Nephron progenitor cell (in vitro differentiated cells): ENCODE data around the gene CYP27A1.
A peak's percentile ranks its signal among the peaks of the same experiment; 100 is the strongest.

Experiments
- DNase-seq: peaks from one replicate; pipeline ENCODE4 v3.0.0; 2021
- H3K27ac Mint-ChIP-seq: 2 replicates; pipeline ENCODE4 v1.8.0; 2021; ENCODE audit warnings: mild to moderate bottlenecking, moderate library complexity, mixed read lengths
- H3K27me3 Mint-ChIP-seq: 2 replicates; pipeline ENCODE4 v1.8.0; 2021; ENCODE audit warnings: mild to moderate bottlenecking, low read depth, mixed read lengths; ENCODE audit not compliant: poor library complexity
- H3K36me3 Mint-ChIP-seq: 2 replicates; pipeline ENCODE4 v1.8.0; 2021; ENCODE audit warnings: low read depth, mixed read lengths
- H3K4me1 Mint-ChIP-seq: 2 replicates; pipeline ENCODE4 v1.8.0; 2021; ENCODE audit warnings: mixed read lengths
- H3K4me3 Mint-ChIP-seq: 2 replicates; pipeline ENCODE4 v1.8.0; 2021; ENCODE audit warnings: mild to moderate bottlenecking, moderate library complexity, mixed read lengths
- H3K9me3 Mint-ChIP-seq: 2 replicates; pipeline ENCODE4 v1.8.0; 2021; ENCODE audit warnings: mild to moderate bottlenecking, moderate library complexity, mixed read lengths
- CTCF ChIP-seq: fragments of 200-600 bp; sonication (generic); IDR thresholded peaks from 2 replicates; pipeline ENCODE4 v1.5.0; 2021; ENCODE audit warnings: antibody characterized with exemption

Gene CYP27A1

GRCh38 chr2:218802386-218802994, 20.5 kb downstream of the CYP27A1 start:
- Mint-ChIP-seq H3K36me3 (peaks cover 14% of the 10 kb centered on the region), H3K27me3 (no peaks in the 10 kb centered on the region), H3K4me3 (no peak overlapping the region), H3K9me3 (peaks cover 18% of the 10 kb centered on the region), H3K4me1 (peaks cover 39% of the 10 kb centered on the region), H3K27ac (no peak overlapping the region)
- no peak for DNase-seq
- TF ChIP-seq CTCF, result no peak

- Mint-ChIP-seq H3K36me3 (peaks cover 14% of the 10 kb centered on the region), H3K4me1 (peaks cover 28% of the 10 kb centered on the region), H3K9me3 (peaks cover 18% of the 10 kb centered on the region), H3K27ac (no peak overlapping the region), H3K4me3 (no peak overlapping the region), H3K27me3 (no peaks in the 10 kb centered on the region)
- no peak for DNase-seq
- no peak for TF ChIP-seq CTCF
Measured at GRCh38 chr2:218804817-218805216, 22.9 kb downstream of the CYP27A1 start.

DNA sequence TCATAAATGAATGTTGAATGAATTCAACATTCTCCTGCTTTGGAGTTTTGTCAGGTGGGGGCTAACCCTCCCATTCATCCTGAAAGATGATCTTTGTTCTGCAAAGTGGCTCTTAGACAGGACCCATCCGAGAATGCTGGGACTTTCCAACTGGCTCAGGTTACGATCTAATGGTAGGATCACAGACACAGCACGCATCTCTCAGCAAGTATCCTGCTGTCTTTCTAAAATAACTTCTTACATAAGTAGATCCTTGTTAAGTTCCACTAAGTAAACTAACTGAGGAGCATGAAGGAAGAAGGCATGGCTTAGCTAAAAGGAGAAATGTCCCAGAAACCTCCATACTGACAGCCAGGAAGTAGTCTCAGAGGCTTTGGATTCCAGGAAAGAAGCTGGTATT, 23.7 kb downstream of the CYP27A1 start:
- Mint-ChIP-seq H3K27me3 (no peaks in the 10 kb centered on the region), H3K27ac (peak overlapping the region; percentile 48), H3K4me3 (peak overlapping the region; percentile 36), H3K9me3 (peaks cover 18% of the 10 kb centered on the region), H3K36me3 (peaks cover 14% of the 10 kb centered on the region), H3K4me1 (peaks cover 25% of the 10 kb centered on the region)
- DNase-seq, result no peak
- no peak for TF ChIP-seq CTCF

DNA sequence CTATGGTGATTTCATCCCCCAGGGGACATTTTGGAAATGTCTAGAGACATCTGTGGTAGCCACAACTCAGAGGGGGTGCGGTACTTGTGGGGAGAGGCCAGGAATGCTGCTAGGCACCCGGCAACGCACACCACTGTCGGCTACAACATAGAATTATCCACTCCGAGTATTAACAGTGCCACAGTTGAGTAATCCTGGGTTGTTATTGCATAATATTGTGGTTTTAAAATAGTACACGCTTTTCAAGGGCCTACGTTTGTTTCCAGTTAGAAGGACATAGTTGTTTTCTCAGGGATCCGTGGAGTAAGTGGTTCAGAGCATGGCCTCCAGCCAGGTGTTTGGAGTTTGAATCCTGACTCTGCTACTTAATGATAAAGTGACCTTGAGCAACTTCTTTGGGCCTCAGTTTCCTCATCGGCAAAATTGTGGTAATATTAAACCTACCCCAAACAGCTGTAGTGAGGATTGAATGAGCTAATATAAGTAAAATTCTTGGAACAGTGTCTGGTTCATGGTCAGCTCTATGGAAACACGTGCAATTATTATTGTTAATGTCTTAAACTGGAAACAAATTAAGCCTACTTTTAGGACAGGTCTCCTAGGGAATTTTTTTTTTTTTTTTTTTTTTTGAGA, 24.5 kb downstream of the CYP27A1 start:
- no peak overlapping the region for H3K4me3 Mint-ChIP-seq
- no peak for TF ChIP-seq CTCF
- DNase-seq, result no peak
- no peaks in the 10 kb centered on the region for H3K27me3 Mint-ChIP-seq
- H3K36me3 Mint-ChIP-seq, result peaks cover 14% of the 10 kb centered on the region
- H3K9me3 Mint-ChIP-seq, result peaks cover 18% of the 10 kb centered on the region
- H3K27ac Mint-ChIP-seq, result no peak overlapping the region
- peaks cover 25% of the 10 kb centered on the region for H3K4me1 Mint-ChIP-seq

DNA sequence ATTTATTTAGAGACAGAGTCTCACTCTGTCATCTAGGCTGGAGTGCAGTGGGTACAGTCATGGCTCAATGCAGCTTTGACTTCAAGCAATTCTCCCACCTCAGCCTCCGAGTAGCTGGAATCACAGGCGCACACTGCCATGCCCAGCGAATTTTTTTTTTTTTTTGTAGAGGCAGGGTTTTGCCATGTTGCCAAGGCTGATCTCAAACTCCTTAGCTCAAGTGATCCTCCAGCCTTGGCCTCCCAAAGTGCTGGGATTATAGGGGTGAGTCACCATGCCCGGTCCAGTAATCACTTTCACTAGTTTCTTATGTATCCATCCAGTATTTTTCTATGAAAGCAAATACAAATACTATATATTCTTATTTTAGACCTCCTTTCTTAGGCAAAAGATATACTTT, 25.7 kb downstream of the CYP27A1 start:
- H3K27me3 Mint-ChIP-seq, result no peaks in the 10 kb centered on the region
- H3K9me3 Mint-ChIP-seq, result peaks cover 18% of the 10 kb centered on the region
- peaks cover 14% of the 10 kb centered on the region for H3K36me3 Mint-ChIP-seq
- no peak for DNase-seq
- peaks cover 18% of the 10 kb centered on the region for H3K4me1 Mint-ChIP-seq
- no peak overlapping the region for H3K27ac Mint-ChIP-seq
- no peak for TF ChIP-seq CTCF
- H3K4me3 Mint-ChIP-seq, result no peak overlapping the region

- peaks cover 14% of the 10 kb centered on the region for H3K36me3 Mint-ChIP-seq
- peaks cover 2% of the 10 kb centered on the region for H3K27me3 Mint-ChIP-seq
- no peak overlapping the region for H3K4me3 Mint-ChIP-seq
Measured at GRCh38 chr2:218809515-218809914, 27.6 kb downstream of the CYP27A1 start.

More at GRCh38 chr2:218809515-218809914, 27.6 kb downstream of the CYP27A1 start:
- H3K4me1 Mint-ChIP-seq, result peaks cover 18% of the 10 kb centered on the region
- TF ChIP-seq CTCF, result no peak
- peaks cover 9% of the 10 kb centered on the region for H3K9me3 Mint-ChIP-seq
- DNase-seq, result no peak
- H3K27ac Mint-ChIP-seq, result no peak overlapping the region
